ENCODE data around the gene NR4A3.

NR4A3 gene

DNA sequence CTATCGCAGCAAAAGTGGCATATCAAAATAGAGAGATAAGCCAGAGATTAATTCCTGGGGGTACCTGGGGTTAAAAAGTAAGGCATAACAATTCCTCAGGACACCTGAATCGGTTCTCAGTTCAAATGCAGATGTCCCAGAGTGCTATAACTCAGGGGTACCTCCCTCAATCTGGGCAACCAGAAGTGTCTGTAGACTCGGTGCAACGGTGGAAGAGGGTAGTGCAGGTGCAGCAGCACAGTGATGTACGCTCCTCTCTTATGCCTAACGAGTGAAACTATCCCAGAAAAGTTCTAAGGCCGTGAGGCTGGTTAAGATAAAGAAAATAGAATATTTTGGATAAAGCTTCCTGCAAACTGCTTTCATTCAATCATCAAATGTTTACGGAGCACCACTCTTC, 7.9 kb upstream of the NR4A3 start:
- no peak for DNase-seq

DNA sequence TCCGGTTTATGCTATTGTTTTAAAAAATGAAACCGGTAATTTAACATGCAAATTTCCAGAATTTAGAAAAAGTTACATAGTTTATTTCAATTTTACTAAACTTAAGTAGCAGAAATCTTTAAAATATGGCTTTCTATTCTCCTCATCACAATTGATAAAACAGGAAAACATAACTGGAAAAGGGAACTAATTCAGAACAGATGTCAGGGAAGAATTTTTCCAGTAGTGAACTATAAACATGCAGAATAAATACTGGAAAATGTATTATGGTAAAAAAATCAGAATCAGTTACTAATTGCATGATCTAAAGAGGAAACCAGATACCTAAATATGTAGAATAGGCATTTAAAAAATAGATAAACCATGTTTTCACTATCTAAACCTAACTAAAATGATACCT, 7.3 kb upstream of the NR4A3 start:
- DNase-seq = no peak

DNA sequence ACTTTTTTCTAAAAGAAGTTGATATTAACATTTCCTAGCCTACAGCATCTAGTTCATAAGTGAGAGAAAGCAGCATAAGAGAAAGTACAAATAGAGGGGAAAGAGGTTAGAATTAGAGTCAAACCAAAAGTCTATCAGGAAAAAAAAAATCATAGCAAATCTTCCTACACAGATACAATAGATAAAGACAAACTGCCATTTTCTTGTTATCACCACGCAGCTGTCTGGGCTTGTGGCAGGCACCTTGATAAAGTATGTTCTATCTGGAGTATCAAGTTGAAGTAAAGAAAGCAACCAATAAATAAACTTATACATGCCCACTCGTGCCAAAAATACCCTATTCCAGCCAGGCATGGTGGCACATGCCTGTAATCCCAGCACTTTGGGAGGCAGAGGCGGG, 5.3 kb upstream of the NR4A3 start:
- no peak for DNase-seq

DNA sequence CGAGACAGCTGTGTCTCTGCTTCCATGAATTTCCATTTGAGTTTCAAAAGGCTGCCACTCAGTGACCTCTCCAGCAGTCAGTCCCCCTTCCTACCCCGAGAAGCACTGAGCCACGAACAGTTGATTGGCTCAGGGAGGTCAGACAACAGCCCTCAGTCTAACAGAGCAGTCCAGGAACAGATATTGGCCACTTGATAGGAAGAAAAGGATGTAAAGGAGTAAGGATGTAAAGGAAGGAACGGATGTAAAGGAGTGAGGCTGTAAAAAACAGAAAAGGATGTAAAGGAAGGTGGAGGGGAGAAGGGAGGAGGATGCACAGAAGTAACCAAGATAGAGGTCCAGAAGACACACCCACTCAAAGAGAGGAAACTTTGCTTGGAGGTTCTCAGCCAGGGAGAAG, 3.2 kb upstream of the NR4A3 start:
- peak; percentile 17 for DNase-seq

DNA sequence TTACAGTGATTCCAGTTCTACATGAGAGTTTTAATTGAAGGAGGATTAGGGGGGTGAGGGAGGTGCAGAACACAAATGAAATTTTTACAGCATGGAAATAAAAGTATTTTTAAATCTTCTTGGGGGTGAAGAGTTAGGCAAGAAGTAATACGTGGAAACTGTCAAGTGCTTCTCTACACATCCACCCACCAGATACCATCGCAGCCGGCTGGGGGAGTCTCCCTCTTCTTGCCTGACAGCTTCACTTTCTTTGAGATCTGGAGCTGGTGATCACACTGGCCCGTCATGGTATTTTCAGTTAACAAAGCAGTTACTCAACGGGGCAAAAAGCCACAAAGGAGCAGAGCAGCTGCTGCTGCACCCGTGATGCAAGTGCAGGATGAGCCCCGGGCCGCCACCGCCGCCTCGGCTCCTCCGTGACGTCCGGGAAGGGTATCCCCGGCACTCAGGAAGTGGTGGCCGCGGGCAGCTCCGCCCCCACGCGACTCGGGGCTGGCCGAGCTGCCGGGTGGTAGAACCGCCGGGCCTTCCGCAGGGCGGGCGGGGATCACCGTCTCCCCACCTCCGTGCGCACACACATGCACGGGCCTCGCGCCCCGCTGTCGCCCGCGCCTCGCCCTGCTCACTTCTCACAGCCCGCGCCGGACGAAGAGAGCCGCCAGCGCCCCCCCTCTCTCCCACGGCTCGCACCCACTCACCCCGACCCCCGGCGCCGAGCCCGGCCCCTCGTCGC, 2.4 kb upstream of the NR4A3 start:
- DNase-seq = peak; percentile 92

DNA sequence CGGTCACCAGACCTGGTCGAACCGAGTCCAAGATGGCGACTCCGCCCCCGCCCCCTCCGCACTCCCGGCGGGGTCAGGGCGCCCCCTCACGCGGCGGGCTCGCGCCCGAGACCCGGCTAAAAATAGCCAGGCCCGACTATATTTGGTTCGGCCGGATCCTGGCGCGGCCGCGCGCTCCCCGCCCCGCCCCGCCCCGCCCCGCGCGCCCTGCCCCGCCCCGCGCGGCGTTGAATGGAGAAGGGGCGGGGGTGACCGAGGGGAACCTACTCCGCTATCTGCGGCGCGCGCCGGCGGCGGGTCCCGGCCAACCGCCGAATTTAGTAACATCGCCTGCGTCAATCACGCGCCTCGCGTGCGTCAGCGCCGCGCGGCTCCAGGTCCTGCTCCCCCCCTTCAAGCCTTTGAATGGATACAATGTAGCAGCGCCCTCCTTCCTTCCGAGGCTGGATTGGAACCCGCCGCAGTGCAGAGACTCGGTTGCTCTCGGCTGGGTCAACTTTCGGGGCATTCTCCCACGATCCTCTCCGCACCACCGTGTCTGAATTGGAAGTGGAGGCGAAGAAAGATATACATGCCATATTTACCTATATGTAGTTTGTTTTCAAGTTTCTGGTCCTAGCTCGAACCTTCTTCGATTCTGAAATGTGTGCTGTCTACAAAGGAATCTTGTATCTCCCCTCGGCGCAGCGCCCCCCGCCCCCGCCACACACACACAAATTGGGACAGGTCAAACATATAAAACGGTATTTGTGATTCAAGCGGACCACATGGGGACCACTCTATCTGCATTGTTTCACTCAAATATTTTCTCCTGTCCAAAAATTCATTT, 1.6 kb upstream of the NR4A3 start:
- DNase-seq = peak; percentile 86

DNA sequence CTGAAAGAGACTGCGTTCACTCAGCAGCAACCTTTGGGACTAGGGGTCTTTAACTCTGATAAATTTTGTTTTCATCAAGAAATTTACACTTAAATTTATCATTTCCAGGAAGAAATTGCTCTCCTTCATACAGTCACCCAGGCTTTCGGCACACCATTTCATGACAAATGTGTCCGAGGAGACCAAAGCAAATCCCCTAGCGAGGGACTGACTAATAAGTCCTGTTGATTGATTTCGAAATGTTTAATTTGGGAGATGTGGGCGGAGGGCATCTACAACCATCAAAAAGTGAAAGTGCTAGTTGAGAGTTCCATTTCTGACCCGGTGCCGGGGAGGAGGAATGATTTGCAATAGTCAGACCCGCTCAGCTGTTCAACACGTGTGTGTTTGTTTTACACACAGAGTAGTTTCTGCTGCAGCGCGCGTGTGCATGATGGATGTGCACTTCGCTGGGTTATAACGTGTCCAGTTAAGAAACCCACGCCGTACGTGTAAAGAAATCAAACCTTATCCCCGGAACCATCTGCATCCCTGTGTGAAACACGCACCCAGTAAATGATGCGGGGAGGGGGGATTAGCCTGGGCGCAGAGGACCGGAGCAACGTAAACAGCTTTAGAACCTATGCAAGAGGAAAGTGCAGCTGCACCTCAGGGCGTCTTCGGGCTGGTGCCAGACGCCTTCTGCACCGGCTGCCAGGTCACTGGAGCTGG, 845 bp upstream of the NR4A3 start:
- DNase-seq = no peak

DNA sequence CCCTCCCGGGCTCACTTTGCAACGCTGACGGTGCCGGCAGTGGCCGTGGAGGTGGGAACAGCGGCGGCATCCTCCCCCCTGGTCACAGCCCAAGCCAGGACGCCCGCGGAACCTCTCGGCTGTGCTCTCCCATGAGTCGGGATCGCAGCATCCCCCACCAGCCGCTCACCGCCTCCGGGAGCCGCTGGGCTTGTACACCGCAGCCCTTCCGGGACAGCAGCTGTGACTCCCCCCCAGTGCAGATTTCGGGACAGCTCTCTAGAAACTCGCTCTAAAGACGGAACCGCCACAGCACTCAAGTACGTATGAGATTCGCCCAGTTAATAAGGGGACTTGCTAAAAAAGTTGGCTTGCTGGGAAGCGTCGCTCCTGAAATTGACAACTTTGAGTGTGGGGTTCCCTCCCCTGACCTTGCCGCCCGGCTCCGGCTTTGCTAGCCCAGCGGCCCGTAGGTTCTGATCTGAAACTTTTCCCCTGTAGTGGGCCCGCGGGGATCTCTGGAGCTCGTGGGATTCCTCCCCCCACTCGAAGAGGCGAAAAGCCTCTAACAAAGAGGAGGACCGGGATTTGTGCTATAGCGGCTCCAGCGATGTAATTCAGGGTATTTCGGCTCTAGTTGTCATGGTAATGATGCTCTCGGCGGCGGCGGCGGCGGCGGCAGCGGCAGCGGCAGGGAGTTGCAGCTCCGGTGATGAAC, 572 bp downstream of the NR4A3 start:
- DNase-seq = peak; percentile 85

DNA sequence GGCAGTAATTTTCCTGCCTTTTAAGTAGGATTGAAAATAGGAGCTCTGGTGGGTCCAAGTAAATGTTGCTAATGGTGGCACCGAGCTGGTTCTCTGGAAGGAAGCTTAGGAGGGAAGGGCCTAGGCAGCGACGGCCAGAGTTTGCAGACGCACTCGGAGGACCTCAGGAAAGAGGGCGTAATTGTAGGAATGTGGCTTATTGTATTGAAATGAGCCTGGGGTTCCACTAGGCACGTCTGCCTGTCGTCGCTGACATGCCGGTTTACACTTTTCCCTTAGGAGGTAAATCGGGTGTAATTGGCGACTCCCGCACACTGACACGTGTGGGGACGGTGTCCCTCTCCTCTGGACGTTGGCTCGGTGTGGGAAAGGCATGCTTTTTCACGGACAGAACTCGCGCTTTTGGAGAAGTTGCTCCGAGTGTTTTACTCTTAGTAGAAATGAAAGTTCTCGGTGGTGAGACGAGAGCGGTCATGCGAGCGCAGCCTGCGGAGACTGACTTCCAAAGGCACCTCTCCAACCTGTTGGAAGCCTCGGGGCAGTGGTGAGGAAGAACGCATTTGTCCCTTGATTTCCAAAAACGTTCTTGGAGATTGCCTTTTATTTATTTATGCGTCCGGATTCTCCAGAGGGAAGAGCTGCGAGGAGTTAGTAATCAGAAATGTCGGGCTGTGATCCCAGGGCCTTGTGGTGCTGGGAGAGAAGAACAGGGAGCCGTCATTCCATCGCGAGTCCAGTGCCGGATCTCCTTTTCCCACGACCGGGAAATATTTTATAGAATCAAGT, 1.3 kb downstream of the NR4A3 start:
- peak; percentile 75 for DNase-seq

DNA sequence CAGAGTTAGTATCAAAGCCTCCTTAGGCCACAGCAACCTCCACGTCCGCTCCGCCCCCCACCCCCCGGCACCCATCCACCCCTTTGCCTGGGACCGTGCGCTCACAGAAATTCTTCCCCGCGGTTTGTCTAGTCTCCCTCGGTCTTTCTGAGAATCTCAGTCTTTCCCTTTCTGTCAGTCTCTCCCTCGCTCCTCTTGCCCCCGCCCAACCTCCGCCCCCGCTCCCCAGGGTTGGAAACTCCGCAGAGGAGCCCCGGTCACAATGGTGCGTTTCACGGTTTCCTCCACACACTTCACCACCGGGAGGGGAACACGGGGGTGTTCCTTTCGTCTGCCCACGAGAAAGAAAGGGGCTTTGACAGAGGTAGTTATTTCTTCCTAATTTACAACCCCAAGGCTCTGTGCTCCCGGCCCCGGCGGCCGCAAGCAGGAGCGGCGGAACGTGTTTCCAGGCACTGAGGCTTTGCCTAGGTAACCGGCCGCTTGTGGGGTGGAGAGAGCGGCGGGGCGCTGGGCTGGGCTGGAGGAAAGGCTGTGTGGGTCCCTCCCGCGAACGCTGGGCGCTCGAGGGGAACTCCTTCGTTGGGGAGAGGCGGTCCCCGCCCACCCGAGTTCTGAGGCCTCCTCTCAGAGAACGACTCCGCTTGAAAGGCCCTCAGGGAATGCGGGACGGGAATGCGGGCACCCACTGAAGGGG, 2.1 kb downstream of the NR4A3 start:
- DNase-seq = peak; percentile 77

DNA sequence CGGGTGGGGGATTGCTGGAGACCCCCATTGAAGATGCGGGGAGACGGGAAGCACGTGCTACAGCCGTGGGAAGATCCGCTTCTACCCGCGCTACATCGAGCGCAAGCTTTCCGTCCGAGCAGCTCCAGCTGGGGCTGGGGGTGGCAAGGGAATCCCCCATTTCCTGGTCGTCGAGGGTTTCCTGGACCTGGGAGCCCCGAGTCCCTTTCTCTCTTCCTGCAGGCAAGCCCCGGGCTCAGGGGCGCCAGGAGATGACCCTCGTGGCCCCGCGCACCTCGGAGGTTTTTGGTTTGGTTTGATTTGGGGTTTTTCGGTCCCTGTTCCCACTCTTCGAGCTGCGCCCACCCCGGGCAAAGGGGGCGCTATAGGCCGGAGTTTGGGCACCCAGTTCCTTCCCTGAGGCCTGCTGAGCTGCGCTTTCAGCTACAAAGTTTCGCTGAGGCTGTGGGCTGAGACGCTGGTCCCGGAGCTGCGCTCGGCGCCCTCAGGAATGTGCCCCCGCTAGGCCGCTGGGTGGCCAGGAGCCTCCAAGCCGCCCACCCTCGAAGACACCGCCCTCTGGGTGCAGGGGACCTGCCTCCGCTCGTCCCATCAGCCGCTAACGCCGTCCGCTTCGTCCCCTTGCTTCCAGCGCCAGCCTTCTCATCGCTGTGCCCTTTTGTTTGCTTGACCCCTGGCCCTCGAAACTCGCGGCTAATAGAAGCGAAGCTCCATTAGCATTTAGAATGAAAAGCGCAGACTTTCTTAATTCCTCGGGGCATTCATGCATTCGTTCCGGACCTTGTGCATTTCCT, 2.9 kb downstream of the NR4A3 start:
- DNase-seq = peak; percentile 81

DNA sequence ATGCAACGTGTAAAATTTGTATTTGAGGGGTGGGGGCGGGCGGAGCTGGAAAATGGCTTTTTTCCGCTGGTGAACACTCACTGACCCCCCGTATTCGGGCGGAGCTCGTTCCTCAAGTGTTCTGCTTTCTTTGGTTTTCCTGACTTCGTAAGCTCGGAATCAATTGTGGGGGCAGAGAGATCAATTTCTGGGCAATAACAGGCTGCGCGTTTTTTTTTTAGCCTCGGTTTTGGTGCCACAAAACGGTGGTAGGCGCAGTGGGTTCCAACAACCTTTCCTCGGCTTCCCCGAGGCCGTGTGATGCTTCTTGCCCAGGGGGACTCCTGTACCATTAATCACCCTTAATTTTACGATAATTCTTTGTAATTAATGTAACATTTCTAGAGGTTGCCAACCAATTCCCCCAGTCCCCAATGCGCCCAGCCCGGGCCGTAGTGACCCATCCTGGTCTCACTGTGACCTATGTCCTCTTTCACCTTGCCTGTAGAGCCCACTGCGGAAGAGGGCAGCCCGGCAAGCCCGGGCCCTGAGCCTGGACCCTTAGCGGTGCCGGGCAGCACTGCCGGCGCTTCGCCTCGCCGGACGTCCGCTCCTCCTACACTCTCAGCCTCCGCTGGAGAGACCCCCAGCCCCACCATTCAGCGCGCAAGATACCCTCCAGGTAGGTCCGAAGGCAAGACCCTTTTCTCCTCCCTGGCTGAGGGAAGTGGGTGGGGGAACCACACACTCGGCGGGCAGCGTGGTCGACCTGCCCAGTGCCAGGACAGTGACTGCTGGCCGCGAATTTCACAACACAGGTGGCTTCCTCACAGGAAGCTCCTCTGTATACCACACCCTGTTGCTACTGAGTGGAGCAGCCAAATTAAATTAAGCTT, 3.7 kb downstream of the NR4A3 start:
- DNase-seq = peak; percentile 74

DNA sequence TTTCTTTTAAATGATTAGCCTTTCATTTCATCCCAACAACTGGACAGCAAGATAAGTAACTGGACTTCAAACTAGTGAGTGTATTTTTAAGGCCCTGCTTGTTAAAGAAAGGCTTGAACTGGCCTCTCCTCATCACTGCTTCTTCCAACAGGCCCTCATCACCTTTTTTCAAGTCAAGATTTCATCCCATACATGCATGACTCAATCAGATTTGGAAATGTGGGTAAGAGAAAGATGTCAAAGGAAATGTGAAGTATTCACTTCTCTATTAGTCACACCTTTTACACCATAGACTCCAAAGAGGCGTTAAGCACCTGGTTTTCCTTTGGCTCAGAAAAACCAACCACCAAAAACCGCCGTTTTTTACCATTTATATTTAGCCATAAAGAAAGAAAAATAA, 4.9 kb downstream of the NR4A3 start:
- no peak for DNase-seq

DNA sequence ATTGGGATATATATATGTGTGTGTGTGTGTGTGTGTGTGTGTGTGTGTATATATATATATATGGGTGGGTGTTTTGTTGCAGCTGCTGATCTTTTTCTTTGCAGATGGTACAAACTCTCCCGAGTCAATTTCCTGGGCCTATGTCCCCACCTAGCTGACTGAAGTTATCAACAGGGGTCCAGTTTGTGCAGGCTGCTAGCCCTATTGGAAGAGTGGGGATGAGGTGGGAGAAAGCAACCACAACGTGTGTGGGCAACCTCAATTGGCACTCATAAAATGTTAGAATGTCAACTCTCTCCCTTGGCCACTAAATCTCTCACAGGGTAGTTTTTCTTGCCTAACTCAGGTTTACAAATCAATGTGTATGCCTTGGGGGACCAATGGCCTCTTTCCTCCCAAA, 5.6 kb downstream of the NR4A3 start:
- DNase-seq = no peak

DNA sequence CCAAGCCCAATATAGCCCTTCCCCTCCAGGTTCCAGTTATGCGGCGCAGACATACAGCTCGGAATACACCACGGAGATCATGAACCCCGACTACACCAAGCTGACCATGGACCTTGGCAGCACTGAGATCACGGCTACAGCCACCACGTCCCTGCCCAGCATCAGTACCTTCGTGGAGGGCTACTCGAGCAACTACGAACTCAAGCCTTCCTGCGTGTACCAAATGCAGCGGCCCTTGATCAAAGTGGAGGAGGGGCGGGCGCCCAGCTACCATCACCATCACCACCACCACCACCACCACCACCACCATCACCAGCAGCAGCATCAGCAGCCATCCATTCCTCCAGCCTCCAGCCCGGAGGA, 6.3 kb downstream of the NR4A3 start:
- DNase-seq = no peak

DNA sequence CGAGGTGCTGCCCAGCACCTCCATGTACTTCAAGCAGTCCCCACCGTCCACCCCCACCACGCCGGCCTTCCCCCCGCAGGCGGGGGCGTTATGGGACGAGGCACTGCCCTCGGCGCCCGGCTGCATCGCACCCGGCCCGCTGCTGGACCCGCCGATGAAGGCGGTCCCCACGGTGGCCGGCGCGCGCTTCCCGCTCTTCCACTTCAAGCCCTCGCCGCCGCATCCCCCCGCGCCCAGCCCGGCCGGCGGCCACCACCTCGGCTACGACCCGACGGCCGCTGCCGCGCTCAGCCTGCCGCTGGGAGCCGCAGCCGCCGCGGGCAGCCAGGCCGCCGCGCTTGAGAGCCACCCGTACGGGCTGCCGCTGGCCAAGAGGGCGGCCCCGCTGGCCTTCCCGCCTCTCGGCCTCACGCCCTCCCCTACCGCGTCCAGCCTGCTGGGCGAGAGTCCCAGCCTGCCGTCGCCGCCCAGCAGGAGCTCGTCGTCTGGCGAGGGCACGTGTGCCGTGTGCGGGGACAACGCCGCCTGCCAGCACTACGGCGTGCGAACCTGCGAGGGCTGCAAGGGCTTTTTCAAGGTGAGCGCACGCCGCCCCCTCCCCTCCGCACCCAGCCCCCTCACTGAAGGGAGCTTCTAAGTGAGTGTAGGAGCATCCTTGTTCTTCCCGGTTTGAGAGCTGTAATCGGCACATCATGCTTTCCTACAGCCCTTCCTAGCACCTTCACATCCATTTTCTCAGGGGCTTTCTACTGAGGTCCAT, 6.9 kb downstream of the NR4A3 start:
- DNase-seq = peak; percentile 62

DNA sequence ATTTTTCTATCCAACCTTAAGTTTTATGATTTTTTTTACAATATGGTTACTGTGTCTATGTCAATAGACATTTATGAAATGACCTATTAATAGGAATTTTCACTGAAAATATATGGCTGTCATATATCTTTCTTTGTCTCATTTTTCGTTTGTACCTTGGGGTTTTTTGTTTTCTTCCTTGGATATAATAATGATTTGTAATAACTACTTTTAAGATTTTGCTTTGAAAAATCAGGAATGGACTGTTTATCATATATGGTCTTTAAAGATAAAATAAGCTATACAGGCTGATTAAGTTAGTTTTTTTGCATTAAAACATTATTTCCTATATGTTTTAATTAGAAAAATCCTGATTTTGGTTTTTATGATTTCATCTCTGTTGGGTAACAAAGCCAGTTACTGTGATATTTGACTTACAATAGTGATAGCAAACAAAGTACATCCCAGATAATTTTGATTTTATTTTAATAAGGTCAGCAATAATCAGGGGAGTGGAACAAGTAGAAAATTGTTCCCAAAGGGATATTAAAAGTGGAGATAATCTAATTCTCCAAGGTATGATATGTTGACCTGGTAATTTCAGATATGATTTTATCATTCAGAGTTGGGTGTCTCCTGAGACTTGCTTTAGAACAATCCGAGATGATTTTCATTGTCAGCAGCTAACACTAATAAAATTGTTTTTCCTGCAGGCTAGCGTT, 10.3 kb downstream of the NR4A3 start:
- DNase-seq = no peak

DNA sequence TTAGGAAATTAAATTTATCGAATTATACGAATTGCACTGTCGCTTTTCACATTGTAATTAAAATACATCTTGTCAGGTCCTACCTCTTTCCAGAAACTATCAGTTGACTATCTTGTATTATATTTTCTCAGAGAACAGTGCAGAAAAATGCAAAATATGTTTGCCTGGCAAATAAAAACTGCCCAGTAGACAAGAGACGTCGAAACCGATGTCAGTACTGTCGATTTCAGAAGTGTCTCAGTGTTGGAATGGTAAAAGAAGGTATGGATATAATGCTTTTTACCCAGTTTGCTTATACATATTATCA, 10.8 kb downstream of the NR4A3 start:
- no peak for DNase-seq
